ENCODE results near the gene MN1.

MN1 gene

GRCh38 chr22:27709919-27710675, 91.5 kb downstream of the MN1 start:
- no peak for DNase-seq

GRCh38 chr22:27706489-27706888, 95.1 kb downstream of the MN1 start:
- DNase-seq = no peak

GRCh38 chr22:27705408-27706080, 96.0 kb downstream of the MN1 start:
- no peak for DNase-seq

GRCh38 chr22:27704581-27704980, 97.0 kb downstream of the MN1 start:
- DNase-seq = no peak

- DNase-seq = no peak
These were observed 102.1 kb downstream of the MN1 start for GRCh38 chr22:27699383-27700019.

- DNase-seq = no peak
These were observed 102.7 kb downstream of the MN1 start for GRCh38 chr22:27698813-27699212.

Data from stimulated activated CD4-positive, alpha-beta T cell treated with anti-CD3 and anti-CD28 coated beads, Interleukin-4, amount 100 ng/mL, for 1 hour (primary cell).